ENCODE results near the gene ABI1. TPM values are rescaled to one million over a fixed set of nuclear protein-coding genes. Genes with fewer than 3 reads are reported as not detected.

The ABI1 gene
- total RNA-seq, 1 donor from 2014 or later: 23.9 TPM

- no peak for DNase-seq
- ATAC-seq (ENCODE audit: poor library complexity): no peak
- intact Hi-C loops (cut with DNase I): no loop called here
Measured at GRCh38 chr10:26733750-26734568, 126.8 kb downstream of the ABI1 start.

- intact Hi-C loops (cut with DNase I): no loop called here
- no peak for DNase-seq
- no peak for ATAC-seq (ENCODE audit: poor library complexity)
Measured at GRCh38 chr10:26730552-26730951, 130.2 kb downstream of the ABI1 start.

- DNase-seq: no peak
- no peak for ATAC-seq (ENCODE audit: poor library complexity)
- intact Hi-C loops (cut with DNase I): loop anchor here (5.0 kb wide), 1 partner anchor 153 kb away; no protein-coding TSS in a partner anchor
Measured at GRCh38 chr10:26729395-26729794, 131.4 kb downstream of the ABI1 start.

- intact Hi-C loops (cut with DNase I): loop anchor here (5.0 kb wide), 1 partner anchor 153 kb away; no protein-coding TSS in a partner anchor
- no peak for ATAC-seq (ENCODE audit: poor library complexity)
- DNase-seq: no peak
Measured at GRCh38 chr10:26728957-26729356, 131.8 kb downstream of the ABI1 start.

GRCh38 chr10:26727005-26727404 is 133.8 kb downstream of the ABI1 start:
- ATAC-seq (ENCODE audit: poor library complexity) (no peak), DNase-seq (no peak)
- intact Hi-C loops (cut with DNase I): loop anchor here (5.0 kb wide), 1 partner anchor 155 kb away; no protein-coding TSS in a partner anchor

- intact Hi-C loops (cut with DNase I): loop anchor here (5.0 kb wide), 1 partner anchor 156 kb away; no protein-coding TSS in a partner anchor
- peak; percentile 72 for ATAC-seq (ENCODE audit: poor library complexity)
- DNase-seq: peak; percentile 64
Measured at GRCh38 chr10:26725837-26726727, 134.7 kb downstream of the ABI1 start.

- ATAC-seq (ENCODE audit: poor library complexity) (no peak), DNase-seq (no peak)
- intact Hi-C loops (cut with DNase I): no loop called here
Measured at GRCh38 chr10:26723016-26723415, 137.7 kb downstream of the ABI1 start.

GRCh38 chr10:26721561-26721960 is 139.2 kb downstream of the ABI1 start:
- DNase-seq (no peak), ATAC-seq (ENCODE audit: poor library complexity) (no peak)
- intact Hi-C loops (cut with DNase I): no loop called here

GRCh38 chr10:26717476-26717875 is 143.3 kb downstream of the ABI1 start:
- intact Hi-C loops (cut with DNase I): no loop called here
- no peak for DNase-seq
- no peak for ATAC-seq (ENCODE audit: poor library complexity)

GRCh38 chr10:26715137-26715487 is 145.6 kb downstream of the ABI1 start:
- DNase-seq (no peak), ATAC-seq (ENCODE audit: poor library complexity) (no peak)
- intact Hi-C loops (cut with DNase I): no loop called here

GRCh38 chr10:26714415-26715136 is 146.2 kb downstream of the ABI1 start:
- DNase-seq: no peak
- ATAC-seq (ENCODE audit: poor library complexity): no peak
- intact Hi-C loops (cut with DNase I): no loop called here

GRCh38 chr10:26711324-26711723 is 149.4 kb downstream of the ABI1 start:
- ATAC-seq (ENCODE audit: poor library complexity) (no peak), DNase-seq (no peak)
- intact Hi-C loops (cut with DNase I): no loop called here

- intact Hi-C loops (cut with DNase I): no loop called here
- DNase-seq (no peak), ATAC-seq (ENCODE audit: poor library complexity) (no peak)
Measured at GRCh38 chr10:26706936-26707335, 153.8 kb downstream of the ABI1 start.

- DNase-seq (no peak), ATAC-seq (ENCODE audit: poor library complexity) (no peak)
- intact Hi-C loops (cut with DNase I): no loop called here
Measured at GRCh38 chr10:26706206-26706605, 154.6 kb downstream of the ABI1 start.

GRCh38 chr10:26703974-26704373 is 156.8 kb downstream of the ABI1 start:
- intact Hi-C loops (cut with DNase I): no loop called here
- ATAC-seq (ENCODE audit: poor library complexity): no peak

GRCh38 chr10:26703096-26703495 is 157.7 kb downstream of the ABI1 start:
- no peak for ATAC-seq (ENCODE audit: poor library complexity)

More at GRCh38 chr10:26703974-26704373, 156.8 kb downstream of the ABI1 start:
- DNase-seq: no peak

GRCh38 chr10:26700884-26701630 is 159.7 kb downstream of the ABI1 start:
- ATAC-seq (ENCODE audit: poor library complexity) (no peak), DNase-seq (no peak)
- intact Hi-C loops (cut with DNase I): no loop called here

More at GRCh38 chr10:26703096-26703495, 157.7 kb downstream of the ABI1 start:
- intact Hi-C loops (cut with DNase I): no loop called here
- no peak for DNase-seq

GRCh38 chr10:26699631-26700030 is 161.1 kb downstream of the ABI1 start:
- intact Hi-C loops (cut with DNase I): no loop called here
- no peak for DNase-seq
- no peak for ATAC-seq (ENCODE audit: poor library complexity)
